DND-41 (cell line): ENCODE measurements around the gene LGALS9B.
"Not testable (repeated sequence)": the region's sequence is repeated elsewhere in the genome, so short reads cannot be mapped to it uniquely, and the experiment has no call there.

ENCODE experiments used
- ATAC-seq: fragments of 200-7000 bp; cut with Tn5 transposase; 3 replicates; pipeline ENCODE4 v1.9.1; 2021; ENCODE audit warnings: low read depth; ENCODE audit not compliant: insufficient read depth
- DNase-seq: peaks from one replicate; pipeline ENCODE4 v3.0.0-alpha.2; 2020
- H2AFZ ChIP-seq: 2 replicates; pipeline ENCODE4 v1.6.0; 2012; ENCODE audit warnings: low read depth, low read length
- H3K27ac ChIP-seq: 2 replicates; pipeline ENCODE4 v1.5.1; 2012; ENCODE audit warnings: low read length, inconsistent platforms
- H3K27me3 ChIP-seq: fragments of 200-600 bp; sonication (generic); 2 replicates; pipeline ENCODE4 v1.6.0; 2012; ENCODE audit warnings: low read length, mild to moderate bottlenecking, inconsistent platforms; ENCODE audit not compliant: insufficient read depth, poor library complexity
- H3K36me3 ChIP-seq: 2 replicates; pipeline ENCODE4 v1.5.1; 2012; ENCODE audit warnings: low read length, inconsistent platforms; ENCODE audit not compliant: insufficient read depth
- H3K4me1 ChIP-seq: 2 replicates; pipeline ENCODE4 v1.5.1; 2012; ENCODE audit warnings: mild to moderate bottlenecking, low read length; ENCODE audit not compliant: insufficient read depth
- H3K4me2 ChIP-seq: 2 replicates; pipeline ENCODE4 v1.6.0; 2012; ENCODE audit warnings: mild to moderate bottlenecking, moderate library complexity, low read length, inconsistent platforms; ENCODE audit not compliant: insufficient read depth
- H3K4me3 ChIP-seq, 2 experiments: fragments of 200-600 bp in 1 of 2; shearing (Covaris generic) in 1 of 2; 2 replicates each; pipeline ENCODE4 v1.5.1; 2012 to 2016; ENCODE audit warnings: inconsistent platforms in 2 of 2, low read length in 2 of 2, mild to moderate bottlenecking in 2 of 2, low read depth in 1 of 2, moderate library complexity in 1 of 2
- H3K79me2 ChIP-seq: 2 replicates; pipeline ENCODE4 v1.6.0; 2012; ENCODE audit warnings: low read length, inconsistent platforms; ENCODE audit not compliant: insufficient read depth
- H3K9ac ChIP-seq: 2 replicates; pipeline ENCODE4 v1.6.0; 2012; ENCODE audit warnings: low read depth, mild to moderate bottlenecking, inconsistent platforms, low read length, moderate library complexity
- H3K9me3 ChIP-seq: 2 replicates; pipeline ENCODE4 v1.5.1; 2012; ENCODE audit warnings: low read length, moderate library complexity, mild to moderate bottlenecking, inconsistent platforms; ENCODE audit not compliant: insufficient read depth, severe bottlenecking
- H4K20me1 ChIP-seq: 2 replicates; pipeline ENCODE4 v1.6.0; 2012; ENCODE audit warnings: low read length; ENCODE audit not compliant: insufficient read depth

Gene LGALS9B

DNA sequence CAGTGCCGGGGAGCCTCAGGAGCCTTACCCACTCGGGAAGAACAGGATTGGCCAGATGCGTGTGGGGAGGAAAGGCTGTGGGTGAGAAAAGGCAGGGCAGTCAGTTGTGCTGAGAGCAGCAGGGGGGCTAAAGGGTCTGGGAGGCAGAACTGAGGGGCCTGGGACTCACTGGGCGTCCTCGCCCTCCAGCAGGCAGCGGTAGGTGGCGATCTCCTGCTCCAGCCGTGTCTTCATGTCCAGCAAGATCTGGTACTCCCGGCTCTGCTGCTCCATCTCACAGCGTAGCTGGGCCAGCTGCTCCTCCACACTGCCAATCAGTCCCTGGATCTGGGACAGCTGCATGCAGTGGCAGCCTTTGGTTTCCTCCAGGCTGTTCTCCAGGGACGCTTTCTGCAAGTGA, 34.6 kb upstream of the LGALS9B start:
- H3K4me3 ChIP-seq, H2AFZ ChIP-seq, H3K27ac ChIP-seq, H3K36me3 ChIP-seq, H4K20me1 ChIP-seq, H3K4me2 ChIP-seq, DNase-seq, H3K9ac ChIP-seq, H3K9me3 ChIP-seq, H3K79me2 ChIP-seq, H3K4me1 ChIP-seq, H3K27me3 ChIP-seq, ATAC-seq: not testable (repeated sequence)

DNA sequence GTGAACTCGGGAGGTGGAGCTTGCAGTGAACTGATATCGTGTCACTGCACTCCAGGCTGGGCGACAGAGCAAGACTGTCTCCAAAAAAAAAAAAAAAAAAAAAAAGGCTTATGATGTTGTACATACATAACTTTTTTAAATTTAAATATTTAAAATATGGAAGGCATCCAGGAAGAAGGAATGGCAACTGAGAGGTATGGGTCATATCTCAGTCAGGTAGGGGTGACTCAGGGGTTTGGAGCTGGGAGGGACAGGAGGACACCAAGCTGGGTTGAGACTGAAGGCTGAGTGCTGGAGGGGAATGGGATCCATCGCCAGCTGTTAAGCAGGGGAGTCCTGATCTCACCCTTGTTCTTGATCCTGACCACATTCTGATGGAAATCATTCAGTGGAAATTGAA, 33.0 kb upstream of the LGALS9B start:
- not testable (repeated sequence) for DNase-seq, H3K9ac ChIP-seq, ATAC-seq, H3K27ac ChIP-seq, H3K27me3 ChIP-seq, H3K36me3 ChIP-seq, H3K9me3 ChIP-seq, H2AFZ ChIP-seq, H3K4me3 ChIP-seq, H4K20me1 ChIP-seq, H3K4me2 ChIP-seq, H3K79me2 ChIP-seq, H3K4me1 ChIP-seq

DNA sequence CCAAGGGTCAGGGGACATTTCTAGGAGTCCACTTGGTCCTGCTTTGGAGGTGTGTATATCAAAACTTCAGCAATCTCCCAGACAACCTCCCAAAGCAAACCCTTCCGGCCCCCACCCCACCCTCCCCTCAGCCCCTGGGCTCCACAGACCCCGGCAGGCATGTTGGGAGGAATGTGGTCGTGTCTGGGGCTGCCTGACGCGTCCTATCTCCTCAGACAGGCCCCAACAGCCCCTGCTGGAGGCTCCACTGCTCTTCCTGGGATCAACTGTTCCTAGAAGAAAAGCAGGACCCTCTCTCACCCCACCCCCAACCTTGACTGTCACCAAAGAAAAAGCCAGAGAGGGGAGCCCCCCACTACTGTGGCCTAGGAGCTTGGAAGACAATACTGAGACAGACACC, 28.1 kb upstream of the LGALS9B start:
- not testable (repeated sequence) for H3K27ac ChIP-seq, H2AFZ ChIP-seq, H3K4me2 ChIP-seq, H3K9ac ChIP-seq, DNase-seq, H3K36me3 ChIP-seq, H3K79me2 ChIP-seq, H3K4me1 ChIP-seq, ATAC-seq, H3K27me3 ChIP-seq, H3K9me3 ChIP-seq, H4K20me1 ChIP-seq, H3K4me3 ChIP-seq

DNA sequence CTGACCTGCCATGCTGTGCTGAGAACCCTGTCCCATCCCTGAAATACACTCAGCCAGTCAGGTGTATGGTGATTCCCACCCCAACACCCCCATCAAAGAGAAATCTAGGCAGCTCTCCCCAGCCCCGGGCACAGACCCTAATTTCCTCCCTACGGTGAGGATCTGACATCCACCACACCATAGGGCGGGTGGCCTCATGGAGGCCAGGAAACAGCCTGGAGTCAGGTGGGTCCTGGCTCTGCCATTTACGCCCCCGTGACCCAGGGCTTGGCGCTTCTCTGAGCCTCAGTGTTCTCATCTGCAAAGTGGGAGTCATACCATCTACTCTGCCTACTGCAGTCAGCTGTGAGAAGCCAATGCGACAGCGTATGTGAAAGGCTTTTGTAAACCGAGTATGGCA, 27.4 kb upstream of the LGALS9B start:
- H3K4me1 ChIP-seq, H3K27ac ChIP-seq, H3K9ac ChIP-seq, H3K9me3 ChIP-seq, H3K79me2 ChIP-seq, H3K4me2 ChIP-seq, H3K4me3 ChIP-seq, H3K36me3 ChIP-seq, H2AFZ ChIP-seq, ATAC-seq, H4K20me1 ChIP-seq, H3K27me3 ChIP-seq, DNase-seq: not testable (repeated sequence)

DNA sequence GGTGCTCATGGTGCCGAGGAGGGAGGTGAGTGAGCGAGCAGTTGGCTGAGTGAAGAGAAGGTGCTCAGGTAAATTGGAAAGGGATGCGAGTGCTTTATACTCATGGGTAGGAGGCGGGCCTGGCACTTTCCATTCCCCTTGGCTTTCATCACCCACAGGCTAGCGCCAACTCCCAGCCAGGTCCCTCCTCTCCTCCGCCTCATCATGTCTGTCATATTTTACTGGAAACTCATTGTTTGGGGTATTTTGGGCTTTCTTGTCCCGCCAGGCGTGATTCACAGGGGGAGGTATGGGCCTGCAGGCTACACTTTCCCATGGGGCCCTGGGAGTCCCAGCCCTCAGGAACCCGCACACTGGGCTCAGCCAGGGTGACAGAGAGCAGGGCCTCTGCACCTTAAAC, 26.8 kb upstream of the LGALS9B start:
- not testable (repeated sequence) for H3K27ac ChIP-seq, H3K27me3 ChIP-seq, H4K20me1 ChIP-seq, H3K4me2 ChIP-seq, H3K4me3 ChIP-seq, H2AFZ ChIP-seq, H3K9ac ChIP-seq, H3K9me3 ChIP-seq, DNase-seq, H3K36me3 ChIP-seq, H3K79me2 ChIP-seq, ATAC-seq, H3K4me1 ChIP-seq

DNA sequence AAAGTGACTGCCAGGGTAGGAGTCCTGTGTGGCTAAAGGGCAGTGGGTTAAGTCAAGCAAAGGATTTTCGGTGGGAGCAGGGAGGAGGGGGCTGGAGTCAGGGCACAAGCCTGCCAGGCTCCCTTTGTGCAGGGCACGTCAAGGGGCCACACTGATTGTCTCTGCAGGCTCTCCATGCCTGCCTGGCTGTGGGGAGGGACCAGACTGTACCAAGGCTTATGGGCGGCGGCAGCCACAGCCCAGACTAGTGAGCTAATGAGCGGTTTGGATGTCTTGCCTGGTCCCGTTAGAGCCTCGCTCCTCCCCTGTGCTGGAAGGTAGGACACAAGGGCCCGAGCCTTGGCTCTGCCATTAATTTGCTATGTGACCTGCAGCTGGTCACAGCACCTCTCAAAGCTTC, 25.6 kb upstream of the LGALS9B start:
- not testable (repeated sequence) for H3K27me3 ChIP-seq, H2AFZ ChIP-seq, H3K9me3 ChIP-seq, H3K79me2 ChIP-seq, DNase-seq, H3K36me3 ChIP-seq, H3K9ac ChIP-seq, ATAC-seq, H3K27ac ChIP-seq, H3K4me1 ChIP-seq, H3K4me3 ChIP-seq, H3K4me2 ChIP-seq, H4K20me1 ChIP-seq

DNA sequence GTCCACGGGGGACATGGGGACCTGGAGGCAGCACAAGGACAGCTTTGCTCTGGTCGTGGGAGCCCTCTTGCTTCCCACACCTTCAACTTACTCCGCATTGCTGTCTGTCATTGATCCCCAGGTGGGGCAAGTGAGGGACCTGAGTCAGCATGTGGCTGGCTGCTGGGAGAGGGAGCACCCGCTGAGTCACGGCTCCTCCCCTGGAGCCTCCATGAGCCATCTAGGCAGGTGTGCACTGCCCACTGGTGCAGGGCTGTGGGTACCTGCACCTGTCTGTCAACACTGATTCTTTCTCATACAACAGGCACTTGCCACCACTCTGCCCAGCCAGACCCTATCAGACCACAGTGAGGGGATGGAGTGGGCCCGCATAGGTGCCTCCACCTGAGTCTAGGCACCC, 24.8 kb upstream of the LGALS9B start:
- not testable (repeated sequence) for H3K27ac ChIP-seq, ATAC-seq, H3K9me3 ChIP-seq, H2AFZ ChIP-seq, H3K27me3 ChIP-seq, H3K9ac ChIP-seq, H3K36me3 ChIP-seq, H3K79me2 ChIP-seq, H3K4me2 ChIP-seq, H3K4me1 ChIP-seq, DNase-seq, H4K20me1 ChIP-seq, H3K4me3 ChIP-seq

DNA sequence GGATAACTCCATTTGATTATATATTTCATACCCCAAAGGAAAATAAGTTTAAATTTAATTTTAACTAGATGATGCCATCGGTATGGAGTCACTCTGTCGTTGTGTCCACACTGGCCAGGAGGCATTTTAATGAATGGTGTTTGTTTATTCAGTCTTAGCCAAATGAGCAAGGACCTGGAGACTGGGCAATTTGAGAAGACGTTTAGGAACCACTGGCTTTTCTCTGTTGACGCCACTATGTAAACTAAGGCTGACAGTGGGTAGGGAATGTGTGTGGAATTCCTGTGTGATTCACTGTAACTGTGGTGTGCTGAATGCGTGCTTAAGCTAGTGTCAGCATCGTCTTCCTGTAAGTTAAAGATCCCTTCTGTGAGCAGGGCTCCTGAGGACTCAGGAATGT, 17.6 kb upstream of the LGALS9B start:
- not testable (repeated sequence) for H3K36me3 ChIP-seq, H3K9me3 ChIP-seq, H3K79me2 ChIP-seq, H4K20me1 ChIP-seq, ATAC-seq, H3K27ac ChIP-seq, H3K4me3 ChIP-seq, H3K4me2 ChIP-seq, H3K4me1 ChIP-seq, H2AFZ ChIP-seq, H3K27me3 ChIP-seq, H3K9ac ChIP-seq, DNase-seq
